Ammon's horn (tissue), 1 donor: Measurements from ENCODE around the gene LGMN.
"Not testable (repeated sequence)": the region's sequence is repeated elsewhere in the genome, so short reads cannot be mapped to it uniquely, and the experiment has no call there.

Experiments
- DNase-seq: peaks from one replicate; pipeline ENCODE4 v3.0.0-alpha.2; 2016; ENCODE audit warnings: low spot score

LGMN gene

GRCh38 chr14:92760524-92760805 is 12.0 kb upstream of the LGMN start:
- DNase-seq, result no peak

GRCh38 chr14:92759679-92760523 is 11.5 kb upstream of the LGMN start:
- DNase-seq, result no peak

GRCh38 chr14:92759300-92759678 is 10.9 kb upstream of the LGMN start:
- DNase-seq, result no peak

GRCh38 chr14:92756446-92756845 is 8.0 kb upstream of the LGMN start:
- DNase-seq, result no peak

- DNase-seq, result no peak
Observed at GRCh38 chr14:92755495-92755894, 7.1 kb upstream of the LGMN start.

GRCh38 chr14:92754966-92755365 is 6.5 kb upstream of the LGMN start:
- DNase-seq, result no peak

GRCh38 chr14:92753250-92753649 is 4.8 kb upstream of the LGMN start:
- DNase-seq, result peak; percentile 46

- DNase-seq, result no peak
Observed at GRCh38 chr14:92751819-92752218, 3.4 kb upstream of the LGMN start.

- no peak for DNase-seq
Observed at GRCh38 chr14:92750994-92751400, 2.6 kb upstream of the LGMN start.

- DNase-seq, result not testable (repeated sequence)
Observed at GRCh38 chr14:92750222-92750728, 1.8 kb upstream of the LGMN start.

GRCh38 chr14:92747701-92748258 is 647 bp downstream of the LGMN start:
- no peak for DNase-seq

- no peak for DNase-seq
Observed at GRCh38 chr14:92744198-92744597, 4.2 kb downstream of the LGMN start.

- DNase-seq, result no peak
Observed at GRCh38 chr14:92740440-92740839, 8.0 kb downstream of the LGMN start.

GRCh38 chr14:92737619-92738188 is 10.7 kb downstream of the LGMN start:
- DNase-seq, result no peak

- no peak for DNase-seq
Observed at GRCh38 chr14:92737206-92737605, 11.2 kb downstream of the LGMN start.

GRCh38 chr14:92735344-92735743 is 13.1 kb downstream of the LGMN start:
- no peak for DNase-seq

GRCh38 chr14:92734618-92735017 is 13.8 kb downstream of the LGMN start:
- DNase-seq, result no peak

- no peak for DNase-seq
Observed at GRCh38 chr14:92733007-92733406, 15.4 kb downstream of the LGMN start.

- DNase-seq, result no peak
Observed at GRCh38 chr14:92731622-92732115, 16.8 kb downstream of the LGMN start.

GRCh38 chr14:92729634-92730358 is 18.6 kb downstream of the LGMN start:
- no peak for DNase-seq

GRCh38 chr14:92728759-92729364 is 19.6 kb downstream of the LGMN start:
- DNase-seq, result no peak

GRCh38 chr14:92726933-92727262 is 21.5 kb downstream of the LGMN start:
- DNase-seq, result no peak
